MM.1S (cell line): ENCODE data around the gene ITPR1.

ENCODE experiments used
- DNase-seq: peaks from one replicate; pipeline ENCODE4 v3.0.0-alpha.2; 2015
- H2AFZ ChIP-seq: fragments of 300-600 bp; sonication (generic); 2 replicates; pipeline ENCODE4 v1.6.0; 2016; ENCODE audit warnings: antibody characterized with exemption, low read length
- H3F3A ChIP-seq: fragments of 300-600 bp; sonication (generic); 2 replicates; pipeline ENCODE4 v1.6.1; 2016; ENCODE audit warnings: mild to moderate bottlenecking, antibody characterized with exemption, low read length, moderate library complexity, mixed read lengths; ENCODE audit not compliant: insufficient read depth
- H3K27ac ChIP-seq: fragments of 300-600 bp; sonication (generic); 2 replicates; pipeline ENCODE4 v1.5.1; 2016; ENCODE audit warnings: mild to moderate bottlenecking, low read length
- H3K27me3 ChIP-seq: fragments of 300-600 bp; sonication (generic); replicated peaks from 2 replicates; pipeline ENCODE4 v1.6.0; 2016; ENCODE audit warnings: low read length; ENCODE audit not compliant: insufficient read depth
- H3K36me3 ChIP-seq: fragments of 300-600 bp; sonication (generic); replicated peaks from 2 replicates; pipeline ENCODE4 v1.6.1; 2016; ENCODE audit warnings: mild to moderate bottlenecking, low read length, mixed read lengths; ENCODE audit not compliant: insufficient read depth
- H3K4me1 ChIP-seq: fragments of 300-600 bp; sonication (generic); 2 replicates; pipeline ENCODE4 v1.6.1; 2016; ENCODE audit warnings: low read length, mixed read lengths
- H3K4me2 ChIP-seq: fragments of 300-600 bp; sonication (generic); 2 replicates; pipeline ENCODE4 v1.6.0; 2016; ENCODE audit warnings: low read depth, low read length
- H3K4me3 ChIP-seq: fragments of 300-600 bp; sonication (generic); 2 replicates; pipeline ENCODE4 v1.5.1; 2016; ENCODE audit warnings: low read length, mixed read lengths
- H3K79me2 ChIP-seq: fragments of 300-600 bp; sonication (generic); 2 replicates; pipeline ENCODE4 v1.6.1; 2016; ENCODE audit warnings: mixed run types, low read length, mixed read lengths
- H3K9ac ChIP-seq: fragments of 300-600 bp; sonication (generic); 2 replicates; pipeline ENCODE4 v1.6.1; 2016; ENCODE audit warnings: low read length, mixed read lengths
- H3K9me2 ChIP-seq: fragments of 300-600 bp; sonication (generic); replicated peaks from 2 replicates; pipeline ENCODE4 v1.6.1; 2016; ENCODE audit warnings: mild to moderate bottlenecking, low read length, mixed read lengths; ENCODE audit not compliant: insufficient read depth
- H3K9me3 ChIP-seq: fragments of 300-600 bp; sonication (generic); replicated peaks from 2 replicates; pipeline ENCODE4 v1.6.1; 2016; ENCODE audit warnings: mild to moderate bottlenecking, low read length, mixed read lengths; ENCODE audit not compliant: insufficient read depth
- H4K20me1 ChIP-seq: fragments of 300-600 bp; sonication (generic); 2 replicates; pipeline ENCODE4 v1.6.1; 2016; ENCODE audit warnings: mild to moderate bottlenecking, low read length, moderate library complexity, mixed read lengths; ENCODE audit not compliant: insufficient read depth
- CTCF ChIP-seq: fragments of 300-600 bp; sonication (generic); IDR thresholded peaks from 2 replicates; pipeline ENCODE4 v1.5.1; 2016; ENCODE audit warnings: antibody characterized with exemption, low read length, mixed read lengths
- EZH2 ChIP-seq: fragments of 300-600 bp; sonication (generic); optimal IDR thresholded peaks from 2 replicates; pipeline ENCODE3; 2017; ENCODE audit warnings: low read depth, mild to moderate bottlenecking, antibody characterized with exemption, low read length, mixed read lengths
- EZH2phosphoT487 ChIP-seq: fragments of 300-600 bp; sonication (generic); IDR thresholded peaks from 2 replicates; pipeline ENCODE4 v1.6.1; 2018; ENCODE audit warnings: antibody characterized with exemption, low read length

The ITPR1 gene

GRCh38 chr3:4846543-4846942 lies 353.4 kb downstream of the ITPR1 start:
- no peaks in the 10 kb centered on the region for H3K27me3 ChIP-seq
- H3K27ac ChIP-seq: no peak overlapping the region
- H3K36me3 ChIP-seq: no peaks in the 10 kb centered on the region
- H3K9ac ChIP-seq: no peak overlapping the region
- H3K9me2 ChIP-seq: no peaks in the 10 kb centered on the region
- H3K79me2 ChIP-seq: no peaks in the 10 kb centered on the region
- H2AFZ ChIP-seq: no peak overlapping the region
- no peaks in the 10 kb centered on the region for H4K20me1 ChIP-seq
- no peak overlapping the region for H3K4me2 ChIP-seq
- H3K9me3 ChIP-seq: no peaks in the 10 kb centered on the region
- DNase-seq: no peak
- TF ChIP-seq CTCF: no peak
- no peak for TF ChIP-seq EZH2phosphoT487
- TF ChIP-seq EZH2: no peak
- peaks cover 20% of the 10 kb centered on the region for H3K4me1 ChIP-seq
- H3F3A ChIP-seq: no peaks in the 10 kb centered on the region
- H3K4me3 ChIP-seq: no peak overlapping the region

DNA sequence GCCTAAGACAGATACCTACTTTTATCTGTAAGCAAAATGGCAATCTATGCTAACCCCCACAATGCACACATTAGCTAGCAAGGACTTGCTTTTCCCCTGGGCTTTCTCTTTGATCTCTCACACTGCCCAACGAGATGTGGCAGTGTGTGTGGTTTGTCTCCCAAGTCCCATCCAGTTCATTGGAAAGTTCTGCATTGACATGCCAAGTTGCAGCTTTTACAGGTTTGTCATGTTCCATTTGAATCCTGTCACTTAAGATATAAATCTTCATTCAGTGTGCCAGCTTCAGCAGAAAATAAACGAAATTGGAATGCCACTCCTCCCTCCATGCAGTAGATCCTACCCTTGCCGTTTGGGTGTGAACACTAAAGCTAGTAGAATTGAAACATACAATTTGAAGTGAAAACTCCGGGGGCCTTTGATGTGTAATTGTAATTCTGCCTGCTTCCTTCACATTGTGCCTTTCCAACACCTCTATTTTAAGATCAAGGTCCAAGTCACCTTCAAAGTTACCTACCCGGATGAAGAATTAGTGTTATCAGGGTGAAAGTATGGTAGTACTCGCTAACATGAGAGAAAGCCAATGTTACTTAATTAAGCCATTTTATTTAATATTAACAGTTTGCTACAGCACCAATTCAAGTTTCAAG lies 355.2 kb downstream of the ITPR1 start:
- no peaks in the 10 kb centered on the region for H3F3A ChIP-seq
- H3K27ac ChIP-seq: no peak overlapping the region
- H3K79me2 ChIP-seq: no peaks in the 10 kb centered on the region
- no peak overlapping the region for H2AFZ ChIP-seq
- no peaks in the 10 kb centered on the region for H3K9me3 ChIP-seq
- H3K9ac ChIP-seq: no peak overlapping the region
- H3K4me2 ChIP-seq: no peak overlapping the region
- H3K27me3 ChIP-seq: no peaks in the 10 kb centered on the region
- H3K4me3 ChIP-seq: no peak overlapping the region
- H4K20me1 ChIP-seq: no peaks in the 10 kb centered on the region
- no peaks in the 10 kb centered on the region for H3K36me3 ChIP-seq
- no peaks in the 10 kb centered on the region for H3K9me2 ChIP-seq
- no peak for DNase-seq
- H3K4me1 ChIP-seq: peaks cover 20% of the 10 kb centered on the region
- no peak for TF ChIP-seq CTCF
- TF ChIP-seq EZH2phosphoT487: no peak
- no peak for TF ChIP-seq EZH2

- H3K4me2 ChIP-seq: no peak overlapping the region
- no peak for TF ChIP-seq CTCF
- H3K79me2 ChIP-seq: no peaks in the 10 kb centered on the region
- no peaks in the 10 kb centered on the region for H3F3A ChIP-seq
- no peaks in the 10 kb centered on the region for H3K27me3 ChIP-seq
- H3K9me3 ChIP-seq: no peaks in the 10 kb centered on the region
- no peak overlapping the region for H2AFZ ChIP-seq
- no peak overlapping the region for H3K27ac ChIP-seq
- H3K9me2 ChIP-seq: no peaks in the 10 kb centered on the region
- H3K4me3 ChIP-seq: no peak overlapping the region
- H4K20me1 ChIP-seq: no peaks in the 10 kb centered on the region
- H3K36me3 ChIP-seq: no peaks in the 10 kb centered on the region
- H3K9ac ChIP-seq: no peak overlapping the region
- peaks cover 20% of the 10 kb centered on the region for H3K4me1 ChIP-seq
- DNase-seq: no peak
Observed at GRCh38 chr3:4849136-4849535, 356.0 kb downstream of the ITPR1 start.
